Measurements from ENCODE around the gene NT5E. TPM values are rescaled to one million over a fixed set of nuclear protein-coding genes. Genes with fewer than 3 reads are reported as not detected.

The NT5E gene
- polyA plus RNA-seq, 3 donors = 3.3 to 4.7 (median 4.6) TPM

- no peak for DNase-seq (ENCODE audit: extremely low read depth in 1 of 11, low read depth in 9 of 11, low spot score in 4 of 11)
Measured at GRCh38 chr6:85453490-85453889, 3.6 kb downstream of the NT5E start.

- no peak for DNase-seq (ENCODE audit: extremely low read depth in 1 of 11, low read depth in 9 of 11, low spot score in 4 of 11)
Measured at GRCh38 chr6:85455471-85456026, 5.7 kb downstream of the NT5E start.

- no peak for DNase-seq (ENCODE audit: extremely low read depth in 1 of 11, low read depth in 9 of 11, low spot score in 4 of 11)
Measured at GRCh38 chr6:85456782-85457181, 6.9 kb downstream of the NT5E start.

- DNase-seq (ENCODE audit: extremely low read depth in 1 of 11, low read depth in 9 of 11, low spot score in 4 of 11) = no peak
Measured at GRCh38 chr6:85458184-85458583, 8.3 kb downstream of the NT5E start.

GRCh38 chr6:85458782-85459181, 8.9 kb downstream of the NT5E start:
- no peak for DNase-seq (ENCODE audit: extremely low read depth in 1 of 11, low read depth in 9 of 11, low spot score in 4 of 11)

GRCh38 chr6:85459224-85459901, 9.5 kb downstream of the NT5E start:
- no peak for DNase-seq (ENCODE audit: extremely low read depth in 1 of 11, low read depth in 9 of 11, low spot score in 4 of 11)

- no peak for DNase-seq (ENCODE audit: extremely low read depth in 1 of 11, low read depth in 9 of 11, low spot score in 4 of 11)
Measured at GRCh38 chr6:85460154-85460920, 10.5 kb downstream of the NT5E start.

- DNase-seq (ENCODE audit: extremely low read depth in 1 of 11, low read depth in 9 of 11, low spot score in 4 of 11) = no peak
Measured at GRCh38 chr6:85460921-85461797, 11.3 kb downstream of the NT5E start.

GRCh38 chr6:85461798-85462170, 11.9 kb downstream of the NT5E start:
- no peak for DNase-seq (ENCODE audit: extremely low read depth in 1 of 11, low read depth in 9 of 11, low spot score in 4 of 11)

- no peak for DNase-seq (ENCODE audit: extremely low read depth in 1 of 11, low read depth in 9 of 11, low spot score in 4 of 11)
Measured at GRCh38 chr6:85462673-85463072, 12.8 kb downstream of the NT5E start.

GRCh38 chr6:85463621-85464259, 13.9 kb downstream of the NT5E start:
- DNase-seq (ENCODE audit: extremely low read depth in 1 of 11, low read depth in 9 of 11, low spot score in 4 of 11) = no peak

- DNase-seq (ENCODE audit: extremely low read depth in 1 of 11, low read depth in 9 of 11, low spot score in 4 of 11) = no peak
Measured at GRCh38 chr6:85464260-85464644, 14.4 kb downstream of the NT5E start.

- no peak for DNase-seq (ENCODE audit: extremely low read depth in 1 of 11, low read depth in 9 of 11, low spot score in 4 of 11)
Measured at GRCh38 chr6:85464722-85465150, 14.9 kb downstream of the NT5E start.

- DNase-seq (ENCODE audit: extremely low read depth in 1 of 11, low read depth in 9 of 11, low spot score in 4 of 11) = no peak
Measured at GRCh38 chr6:85465762-85466161, 15.9 kb downstream of the NT5E start.

- no peak for DNase-seq (ENCODE audit: extremely low read depth in 1 of 11, low read depth in 9 of 11, low spot score in 4 of 11)
Measured at GRCh38 chr6:85468326-85468725, 18.4 kb downstream of the NT5E start.

GRCh38 chr6:85469276-85470022, 19.6 kb downstream of the NT5E start:
- DNase-seq (ENCODE audit: extremely low read depth in 1 of 11, low read depth in 9 of 11, low spot score in 4 of 11) = no peak

- DNase-seq (ENCODE audit: extremely low read depth in 1 of 11, low read depth in 9 of 11, low spot score in 4 of 11) = no peak
Measured at GRCh38 chr6:85470023-85470410, 20.1 kb downstream of the NT5E start.

GRCh38 chr6:85472744-85473143, 22.9 kb downstream of the NT5E start:
- DNase-seq (ENCODE audit: extremely low read depth in 1 of 11, low read depth in 9 of 11, low spot score in 4 of 11) = no peak
